WTC11 (cell line): Measurements from ENCODE around the gene PFKP.

Experiments
- ATF3 ChIP-seq: sonication (generic); formaldehyde crosslinking; conservative IDR thresholded peaks from 2 replicates; pipeline ENCODE4 v1.8.1; 2022; ENCODE audit warnings: mild to moderate bottlenecking, missing genetic modification reagents
- CREB1 ChIP-seq: sonication (generic); formaldehyde crosslinking; IDR thresholded peaks from 2 replicates; pipeline ENCODE4 v1.8.0; 2023; ENCODE audit warnings: mild to moderate bottlenecking, missing genetic modification reagents
- CTCF ChIP-seq: fragments of 200-600 bp; IDR thresholded peaks from 2 replicates; pipeline ENCODE4 v1.8.0; 2022; ENCODE audit warnings: antibody characterized with exemption
- ETV6 ChIP-seq: sonication (generic); formaldehyde crosslinking; IDR thresholded peaks from 2 replicates; pipeline ENCODE4 v1.8.1; 2022; ENCODE audit warnings: mild to moderate bottlenecking, missing genetic modification reagents
- FOXJ3 ChIP-seq: sonication (generic); formaldehyde crosslinking; IDR thresholded peaks from 2 replicates; pipeline ENCODE4 v1.9.0; 2021; ENCODE audit warnings: missing genetic modification reagents, mild to moderate bottlenecking, borderline replicate concordance
- GABPB1 ChIP-seq: sonication (generic); formaldehyde crosslinking; IDR thresholded peaks from 2 replicates; pipeline ENCODE4 v1.8.1; 2023; ENCODE audit warnings: mild to moderate bottlenecking, missing genetic modification reagents
- GRHL2 ChIP-seq: fragments of 250-450 bp; sonication (Bioruptor Pico); IDR thresholded peaks from 2 replicates; pipeline ENCODE4 v1.8.0; 2022; ENCODE audit warnings: mild to moderate bottlenecking, moderate library complexity; ENCODE audit not compliant: insufficient replicate concordance, severe bottlenecking
- NR2C2 ChIP-seq: sonication (generic); formaldehyde crosslinking; IDR thresholded peaks from 2 replicates; pipeline ENCODE4 v1.8.0; 2022; ENCODE audit warnings: mild to moderate bottlenecking, missing genetic modification reagents
- PRDM15 ChIP-seq: sonication (generic); formaldehyde crosslinking; IDR thresholded peaks from 2 replicates; pipeline ENCODE4 v1.8.0; 2022; ENCODE audit warnings: missing genetic modification reagents
- SP1 ChIP-seq: sonication (generic); formaldehyde crosslinking; conservative IDR thresholded peaks from 2 replicates; pipeline ENCODE4 v1.8.1; 2022; ENCODE audit warnings: missing genetic modification reagents
- ZNF425 ChIP-seq: fragments of 250-450 bp; sonication (Bioruptor Pico); conservative IDR thresholded peaks from 2 replicates; pipeline ENCODE4 v1.9.0; 2021; ENCODE audit warnings: mild to moderate bottlenecking
- TF ChIP-seq, protein P1 (sequence below): sonication (generic); formaldehyde crosslinking; IDR thresholded peaks from 2 replicates; pipeline ENCODE4 v1.8.0; 2022; ENCODE audit warnings: mild to moderate bottlenecking, missing genetic modification reagents
- TF ChIP-seq, protein P2 (sequence below): sonication (generic); formaldehyde crosslinking; IDR thresholded peaks from 2 replicates; pipeline ENCODE4 v1.8.0; 2022; ENCODE audit warnings: mild to moderate bottlenecking, missing genetic modification reagents

- TF ChIP-seq PRDM15 (CRISPR knock-in tag) (no peak), SP1 (no peak), CTCF (no peak), ATF3 (CRISPR knock-in tag) (no peak), ZNF425 (CRISPR knock-in tag) (no peak), CREB1 (CRISPR knock-in tag) (no peak), GRHL2 (CRISPR knock-in tag) (no peak), NR2C2 (CRISPR knock-in tag) (no peak), ETV6 (CRISPR knock-in tag) (no peak), GABPB1 (no peak), FOXJ3 (CRISPR knock-in tag) (no peak)
- TF ChIP-seq, protein P1, sequence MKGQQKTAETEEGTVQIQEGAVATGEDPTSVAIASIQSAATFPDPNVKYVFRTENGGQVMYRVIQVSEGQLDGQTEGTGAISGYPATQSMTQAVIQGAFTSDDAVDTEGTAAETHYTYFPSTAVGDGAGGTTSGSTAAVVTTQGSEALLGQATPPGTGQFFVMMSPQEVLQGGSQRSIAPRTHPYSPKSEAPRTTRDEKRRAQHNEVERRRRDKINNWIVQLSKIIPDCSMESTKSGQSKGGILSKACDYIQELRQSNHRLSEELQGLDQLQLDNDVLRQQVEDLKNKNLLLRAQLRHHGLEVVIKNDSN (CRISPR knock-in tag) = no peak
- TF ChIP-seq, protein P2, sequence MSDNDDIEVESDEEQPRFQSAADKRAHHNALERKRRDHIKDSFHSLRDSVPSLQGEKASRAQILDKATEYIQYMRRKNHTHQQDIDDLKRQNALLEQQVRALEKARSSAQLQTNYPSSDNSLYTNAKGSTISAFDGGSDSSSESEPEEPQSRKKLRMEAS = no peak
These were observed 76.6 kb downstream of the PFKP start for GRCh38 chr10:3143791-3144434.
